ENCODE data around the gene NCOA4. TPM values are rescaled to one million over a fixed set of nuclear protein-coding genes. Genes with fewer than 3 reads are reported as not detected.

The NCOA4 gene
- total and polyA plus RNA-seq, 7 donors, result 63.3 to 165 (median 131) TPM

- TF ChIP-seq CTCF (IDR thresholded peaks at IDR 0.05), result no peak
- ATAC-seq (no peak), DNase-seq (no peak)
- Histone ChIP-seq H3K27me3 (ENCODE audit: insufficient read depth in 3 of 3, low read length in 2 of 3) (peaks cover 0 to 1% (median 0%) of the 10 kb centered on the region in 3 donors), H3K27ac (no peak overlapping the region), H3K9me3 (no peaks in the 10 kb centered on the region), H3K4me1 (no peaks in the 10 kb centered on the region), H3K4me3 (no peak overlapping the region), H3K36me3 (ENCODE audit: insufficient read depth in 1 of 2, low read depth in 1 of 2) (no peaks in the 10 kb centered on the region)
- WGBS, 3 donors, result 84 to 92% (median 84%) methylated on average over 3 of the region's 3 CpGs
- intact Hi-C loops (cut with DNase I), result no loop called here
These were observed 45.4 kb upstream of the NCOA4 start for GRCh38 chr10:46075869-46076268.

- peaks cover 0 to 1% (median 0%) of the 10 kb centered on the region in 3 donors for H3K27me3 ChIP-seq (ENCODE audit: insufficient read depth in 3 of 3, low read length in 2 of 3)
- 57 to 76% (median 65%) methylated on average over 4 of the region's 4 CpGs for WGBS, 3 donors
- H3K4me3 ChIP-seq, result no peak overlapping the region
- intact Hi-C loops (cut with DNase I), result no loop called here
- H3K27ac ChIP-seq, result no peak overlapping the region
- no peaks in the 10 kb centered on the region for H3K4me1 ChIP-seq
- no peaks in the 10 kb centered on the region for H3K36me3 ChIP-seq (ENCODE audit: insufficient read depth in 1 of 2, low read depth in 1 of 2)
- no peaks in the 10 kb centered on the region for H3K9me3 ChIP-seq
- TF ChIP-seq CTCF (IDR thresholded peaks at IDR 0.05), result no peak
- no peak for DNase-seq
- ATAC-seq, result no peak
These were observed 43.9 kb upstream of the NCOA4 start for GRCh38 chr10:46074196-46074946.

- Histone ChIP-seq H3K27me3 (ENCODE audit: insufficient read depth in 3 of 3, low read length in 2 of 3) (no peaks in the 10 kb centered on the region), H3K4me1 (no peaks in the 10 kb centered on the region), H3K9me3 (no peaks in the 10 kb centered on the region), H3K36me3 (ENCODE audit: insufficient read depth in 1 of 2, low read depth in 1 of 2) (no peaks in the 10 kb centered on the region), H3K27ac (no peak overlapping the region), H3K4me3 (no peak overlapping the region)
- no peak for DNase-seq
- ATAC-seq, result no peak
- no peak for TF ChIP-seq CTCF (IDR thresholded peaks at IDR 0.05)
- intact Hi-C loops (cut with DNase I), result no loop called here
- 88 to 100% (median 96%) methylated on average over 1 of the region's 1 CpG for WGBS, 3 donors
These were observed 43.1 kb upstream of the NCOA4 start for GRCh38 chr10:46073564-46073963.

GRCh38 chr10:46070749-46071148 is 40.3 kb upstream of the NCOA4 start:
- Histone ChIP-seq H3K4me3 (no peak overlapping the region), H3K36me3 (ENCODE audit: insufficient read depth in 1 of 2, low read depth in 1 of 2) (no peaks in the 10 kb centered on the region), H3K27ac (no peak overlapping the region), H3K27me3 (ENCODE audit: insufficient read depth in 3 of 3, low read length in 2 of 3) (no peaks in the 10 kb centered on the region), H3K4me1 (no peaks in the 10 kb centered on the region), H3K9me3 (no peaks in the 10 kb centered on the region)
- TF ChIP-seq CTCF (IDR thresholded peaks at IDR 0.05), result no peak
- 35 to 55% (median 38%) methylated on average over 6 of the region's 6 CpGs for WGBS, 3 donors
- DNase-seq (no peak), ATAC-seq (no peak)
- intact Hi-C loops (cut with DNase I), result no loop called here

All from psoas muscle (tissue), 8 donors.